Upper lobe of left lung (tissue), 6 donors: ENCODE measurements around the gene VANGL2. TPM values are rescaled to one million over a fixed set of nuclear protein-coding genes. Genes with fewer than 3 reads are reported as not detected.

Experiments
- ATAC-seq, 2 donors: fragments of 200-7000 bp; cut with Tn5 transposase; one replicate each; pipeline ENCODE4 v1.9.1; 2022; ENCODE audit warnings: mild to moderate bottlenecking in 2 of 2, moderate library complexity in 2 of 2; ENCODE audit not compliant: low FRiP score in 2 of 2
- DNase-seq, 2 donors: peaks; one replicate each; pipeline ENCODE4 v3.0.0-alpha.2; 2019 to 2020
- H3K27ac ChIP-seq, 4 donors: fragments of 200-600 bp; sonication (generic); one replicate each; pipeline ENCODE4 v1.5.1; 2016 to 2019
- H3K27me3 ChIP-seq, 4 donors: fragments of 200-600 bp; sonication (generic); one replicate each; pipeline ENCODE4 v1.5.1; 2017 to 2019
- H3K36me3 ChIP-seq, 4 donors: fragments of 200-600 bp; sonication (generic); one replicate each; pipeline ENCODE4 v1.5.1; 2016 to 2019
- H3K4me1 ChIP-seq, 4 donors: fragments of 200-600 bp; sonication (generic); one replicate each; pipeline ENCODE4 v1.5.1; 2018 to 2019
- H3K4me3 ChIP-seq, 4 donors: fragments of 200-600 bp; sonication (generic); one replicate each; pipeline ENCODE4 v1.5.1; 2017 to 2019; ENCODE audit warnings: mild to moderate bottlenecking in 2 of 4, moderate library complexity in 1 of 4
- H3K9me3 ChIP-seq, 4 donors: fragments of 200-600 bp; sonication (generic); one replicate each; pipeline ENCODE4 v1.5.1; 2018 to 2019
- CTCF ChIP-seq, 6 experiments: fragments of 450-650 bp in 4 of 6; fragments of 200-600 bp in 2 of 6; sonication (generic) in 2 of 6; IDR thresholded peaks; one replicate each; pipeline ENCODE4 v1.5.1; 2016 to 2019; ENCODE audit warnings: antibody characterized with exemption in 6 of 6
- EP300 ChIP-seq, 4 donors: sonication (generic); formaldehyde crosslinking; IDR thresholded peaks; one replicate each; pipeline ENCODE4 v1.5.1; 2017; ENCODE audit warnings: antibody characterized with exemption in 4 of 4, control low read depth in 2 of 4
- POLR2A ChIP-seq, 4 donors: fragments of 450-650 bp; IDR thresholded peaks; one replicate each; pipeline ENCODE4 v1.5.1; 2016 to 2017; ENCODE audit warnings: antibody characterized with exemption in 4 of 4, mild to moderate bottlenecking in 2 of 4
- POLR2AphosphoS5 ChIP-seq, 2 donors: sonication (generic); formaldehyde crosslinking; IDR thresholded peaks; one replicate each; pipeline ENCODE4 v1.5.1; 2017; ENCODE audit warnings: antibody characterized with exemption in 2 of 2
- WGBS, 2 donors: methylation state at CpG; one replicate each; pipeline ENCODE4 v1.1.5; 2017 to 2018; 5-methylcytosine and 5-hydroxymethylcytosine counted together
- total RNA-seq, 6 donors: library from RNA; depleted of rRNA in 4 of 6; stranded (reverse); fragments of >200 nt in 4 of 6; gene quantifications; one replicate each; pipeline versions ENCODE4 v1.1.0 to v1.2.1, GENCODE V29; 2016 to 2021
- donor health status: DM: no; HTN: no; CAD: no; lungs with moderate emphysema.
- donor health status: DM: no; HTN: yes; CAD: no; lungs with severe emphysema.

The VANGL2 gene
- total RNA-seq, 6 donors from 2014 or later, result 2.0 to 4.8 (median 2.7) TPM

DNA sequence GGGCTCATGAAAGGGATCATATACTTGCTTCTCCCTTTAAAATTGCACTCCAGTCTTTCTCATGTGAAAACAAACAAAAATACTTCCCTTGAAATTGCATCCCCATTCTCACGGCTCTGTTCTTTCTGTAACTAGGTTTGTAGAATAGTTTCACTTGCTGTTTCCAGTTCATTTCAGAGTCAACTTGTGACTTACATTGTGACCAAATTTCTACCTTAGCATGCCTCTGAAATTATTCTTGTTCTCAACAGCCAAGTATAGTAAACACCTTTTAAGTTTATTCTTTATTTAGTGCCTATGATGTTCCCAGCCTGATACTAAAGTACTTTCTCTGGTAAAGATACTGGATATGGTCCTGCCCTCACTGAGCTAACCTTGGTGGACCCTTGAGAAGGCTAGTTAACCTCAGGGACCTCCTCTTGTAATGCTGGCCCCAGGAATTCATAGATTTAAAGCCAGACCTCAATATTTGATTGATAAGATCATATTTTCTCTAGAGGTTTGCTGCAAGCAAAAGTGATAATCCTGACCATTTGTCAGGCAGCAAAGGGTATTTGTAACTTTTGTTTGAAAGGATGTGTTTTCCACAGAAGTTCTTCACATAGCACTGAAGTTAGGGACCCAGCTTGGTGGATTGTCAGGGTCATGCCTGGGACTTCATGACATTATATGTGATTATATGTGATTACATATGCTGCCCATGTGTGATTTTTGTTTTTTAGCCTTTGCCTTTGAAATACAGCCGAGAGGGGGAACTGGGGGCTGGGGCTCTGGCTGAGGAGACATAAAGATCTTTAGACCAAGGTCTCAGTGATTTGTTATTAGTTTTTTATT lies 29.6 kb downstream of the VANGL2 start:
- H3K4me1 ChIP-seq, result peaks cover 11 to 25% (median 17%) of the 10 kb centered on the region in 4 donors
- no peak for DNase-seq
- no peaks in the 10 kb centered on the region for H3K9me3 ChIP-seq
- no peak overlapping the region for H3K4me3 ChIP-seq
- 54 to 55% methylated on average over 2 of the region's 2 CpGs for WGBS, 2 donors
- peaks cover 0 to 18% (median 2%) of the 10 kb centered on the region in 4 donors for H3K36me3 ChIP-seq
- no peaks in the 10 kb centered on the region for H3K27me3 ChIP-seq
- no peak for ATAC-seq
- H3K27ac ChIP-seq, result peak overlapping the region in 3 of 4 donors; percentile 28 to 65 (median 56)
- no peak for TF ChIP-seq POLR2AphosphoS5 (IDR thresholded peaks at IDR 0.05)
- no peak for TF ChIP-seq EP300 (IDR thresholded peaks at IDR 0.05)
- no peak for TF ChIP-seq POLR2A (IDR thresholded peaks at IDR 0.05)

DNA sequence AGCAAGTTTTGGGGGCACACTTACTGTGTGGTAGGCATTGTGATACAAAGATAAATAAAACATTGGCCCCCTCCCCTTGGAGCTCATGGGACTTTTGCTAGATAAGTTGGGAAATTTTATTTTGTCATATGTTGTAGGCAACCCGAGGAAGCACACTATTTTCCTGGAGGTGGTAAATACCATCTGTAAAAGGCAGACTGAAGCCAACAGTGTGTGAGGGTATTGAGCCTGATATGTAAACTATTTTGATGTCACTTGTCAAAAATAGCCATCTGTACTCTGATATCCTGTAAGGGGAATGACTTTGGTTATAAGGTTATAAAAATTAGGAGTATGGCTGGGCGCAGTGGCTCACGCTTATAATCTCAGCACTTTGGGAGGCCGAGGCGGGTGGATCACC lies 30.6 kb downstream of the VANGL2 start:
- TF ChIP-seq EP300 (IDR thresholded peaks at IDR 0.05) (no peak), POLR2AphosphoS5 (IDR thresholded peaks at IDR 0.05) (no peak), CTCF (IDR thresholded peaks at IDR 0.05) (no peak), POLR2A (IDR thresholded peaks at IDR 0.05) (no peak)
- DNase-seq (no peak), ATAC-seq (no peak)
- Histone ChIP-seq H3K4me3 (no peak overlapping the region), H3K4me1 (peaks cover 11 to 25% (median 17%) of the 10 kb centered on the region in 4 donors), H3K27ac (no peak overlapping the region), H3K27me3 (no peaks in the 10 kb centered on the region), H3K36me3 (peaks cover 0 to 8% (median 1%) of the 10 kb centered on the region in 4 donors), H3K9me3 (no peaks in the 10 kb centered on the region)
- 87 to 91% methylated on average over 5 of the region's 5 CpGs for WGBS, 2 donors

DNA sequence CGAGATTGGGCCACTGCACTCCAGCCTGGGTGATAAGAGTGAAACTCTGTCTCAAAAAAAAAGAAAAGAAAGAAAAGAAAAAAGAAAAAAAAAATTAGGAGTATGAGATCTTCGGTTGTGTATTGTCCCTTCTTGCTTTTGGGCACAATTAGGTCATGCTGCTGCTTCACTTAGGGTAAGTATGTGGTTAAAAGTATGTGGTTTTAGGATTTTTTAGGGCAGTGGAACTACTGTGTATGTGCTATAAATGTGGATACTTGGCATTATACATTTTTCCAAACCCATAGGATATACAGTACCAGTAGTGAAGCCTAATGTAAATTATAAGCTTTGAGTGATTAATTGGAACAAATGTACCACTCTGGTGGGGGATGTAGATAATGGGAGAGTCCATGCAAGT lies 31.2 kb downstream of the VANGL2 start:
- Histone ChIP-seq H3K9me3 (no peaks in the 10 kb centered on the region), H3K4me3 (no peak overlapping the region), H3K4me1 (peaks cover 11 to 25% (median 17%) of the 10 kb centered on the region in 4 donors), H3K27ac (no peak overlapping the region), H3K27me3 (no peaks in the 10 kb centered on the region), H3K36me3 (peaks cover 0 to 3% (median 0%) of the 10 kb centered on the region in 4 donors)
- no peak for DNase-seq
- no peak for TF ChIP-seq EP300 (IDR thresholded peaks at IDR 0.05)
- TF ChIP-seq POLR2AphosphoS5 (IDR thresholded peaks at IDR 0.05), result no peak
- no peak for TF ChIP-seq POLR2A (IDR thresholded peaks at IDR 0.05)
- no peak for TF ChIP-seq CTCF (IDR thresholded peaks at IDR 0.05)
- no peak for ATAC-seq
- WGBS, 2 donors, result 86 to 98% methylated on average over 2 of the region's 2 CpGs

GRCh38 chr1:160432371-160432786 lies 32.0 kb downstream of the VANGL2 start:
- Histone ChIP-seq H3K4me3 (no peak overlapping the region), H3K27ac (no peak overlapping the region), H3K4me1 (peaks cover 11 to 25% (median 17%) of the 10 kb centered on the region in 4 donors), H3K9me3 (no peaks in the 10 kb centered on the region), H3K27me3 (no peaks in the 10 kb centered on the region), H3K36me3 (no peaks in the 10 kb centered on the region)
- TF ChIP-seq POLR2AphosphoS5 (IDR thresholded peaks at IDR 0.05) (no peak), CTCF (IDR thresholded peaks at IDR 0.05) (no peak), POLR2A (IDR thresholded peaks at IDR 0.05) (no peak), EP300 (IDR thresholded peaks at IDR 0.05) (no peak)
- DNase-seq, result no peak
- ATAC-seq, result no peak

DNA sequence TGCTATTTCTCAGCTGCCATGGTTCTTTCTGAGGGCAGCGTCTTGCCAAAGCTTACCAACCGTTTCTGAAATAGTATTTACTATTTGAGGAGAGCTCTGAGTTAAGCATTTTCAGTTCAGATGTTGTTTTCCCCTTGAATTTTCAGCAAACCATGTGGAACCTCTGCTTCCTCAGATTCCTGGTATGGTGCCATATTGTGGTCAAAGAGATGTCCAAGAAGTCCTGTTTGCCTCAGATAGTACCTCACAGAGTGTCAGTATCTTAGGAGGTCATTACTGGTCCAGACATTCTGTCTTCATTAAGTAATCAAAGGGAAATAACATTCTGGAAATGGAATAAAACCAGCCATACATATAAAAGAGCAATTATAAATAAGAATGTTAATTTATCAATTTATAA lies 36.6 kb downstream of the VANGL2 start:
- ATAC-seq (no peak), DNase-seq (no peak)
- Histone ChIP-seq H3K4me3 (no peak overlapping the region), H3K36me3 (no peaks in the 10 kb centered on the region), H3K4me1 (peaks cover 0 to 5% (median 0%) of the 10 kb centered on the region in 4 donors), H3K27ac (no peak overlapping the region), H3K9me3 (no peaks in the 10 kb centered on the region), H3K27me3 (no peaks in the 10 kb centered on the region)
- 62 to 65% methylated on average over 2 of the region's 2 CpGs for WGBS, 2 donors
- TF ChIP-seq CTCF (IDR thresholded peaks at IDR 0.05), result no peak
- no peak for TF ChIP-seq POLR2A (IDR thresholded peaks at IDR 0.05)
- no peak for TF ChIP-seq EP300 (IDR thresholded peaks at IDR 0.05)
- TF ChIP-seq POLR2AphosphoS5 (IDR thresholded peaks at IDR 0.05), result no peak
